ENCODE results near the gene OR1E2. TPM values are rescaled to one million over a fixed set of nuclear protein-coding genes. Genes with fewer than 3 reads are reported as not detected.

OR1E2 gene
- total RNA-seq (2016; rRNA removed; fragmentation: Illumina TruSeq; extraction: Trizol) = not detected in 2 replicates
- not detected in 2 replicates for total RNA-seq (2016; cell fraction: cytosol; rRNA removed; fragmentation: Illumina TruSeq; extraction: Trizol; ENCODE audit: low read depth)
- not detected in 2 replicates for total RNA-seq (2016; cell fraction: insoluble cytoplasmic fraction; rRNA removed; fragmentation: Illumina TruSeq; extraction: Trizol)
- total RNA-seq (2016; cell fraction: membrane; rRNA removed; fragmentation: Illumina TruSeq; extraction: Trizol) = not detected in 2 replicates
- not detected in 2 replicates for total RNA-seq (2016; cell fraction: nucleus; rRNA removed; fragmentation: Illumina TruSeq; extraction: Trizol)
- not detected in 2 replicates for polyA plus RNA-seq (2011; rRNA removed)
- polyA plus RNA-seq (2011; cell fraction: cytosol; rRNA removed) = not detected in 2 replicates
- not detected in 2 replicates for polyA plus RNA-seq (2011; cell fraction: nucleus; rRNA removed)
- not detected in 2 replicates for polyA plus RNA-seq (2012)
- not detected in 2 replicates for polyA plus RNA-seq (2016; cell fraction: cytosol; fragmentation: Illumina TruSeq; extraction: Trizol; ENCODE audit: low read depth)
- not detected in 2 replicates for polyA plus RNA-seq (2016; cell fraction: insoluble cytoplasmic fraction; fragmentation: Illumina TruSeq; extraction: Trizol; ENCODE audit: low read depth)
- polyA plus RNA-seq (2016; cell fraction: membrane; fragmentation: Illumina TruSeq; extraction: Trizol; ENCODE audit: low read depth) = not detected in 2 replicates
- polyA plus RNA-seq (2016; cell fraction: nucleus; fragmentation: Illumina TruSeq; extraction: Trizol; ENCODE audit: insufficient read depth, low read depth) = not detected in 2 replicates
- not detected in 2 replicates for polyA minus RNA-seq (2011; rRNA and poly(A)+ RNA removed; ENCODE audit: low replicate concordance)
- polyA minus RNA-seq (2011; cell fraction: cytosol; rRNA and poly(A)+ RNA removed) = not detected in 2 replicates
- not detected in 2 replicates for polyA minus RNA-seq (2011; cell fraction: nucleus; rRNA and poly(A)+ RNA removed)
- Bru-seq, nascent RNA = not detected
- BruChase-seq, experiment 1, labeled RNA remaining after a 6-hour chase = not detected
- BruChase-seq, experiment 2, labeled RNA remaining after a 2-hour chase = not detected
- long read RNA-seq, experiment 1 = 0 reads
- long read RNA-seq, experiment 2 = 0 reads

GRCh38 chr17:3433741-3434140, at the start of gene OR1E2:
Gene OR1E2 (minus strand): TSS chr17:3433841. CDS start chr17:3433841, 0 bp downstream.
- H3K4me2 ChIP-seq (ENCODE audit: low read depth, low read length) = no peak within 1 kb of the TSS
- intact Hi-C loops (cut with micrococcal nuclease; ENCODE audit: unreplicated experiment) = no loop called here
- no peak for FAIRE-seq

More at GRCh38 chr17:3433741-3434140, at the start of gene OR1E2:
- TF ChIP-seq GATAD1 (CRISPR knock-in tag; IDR thresholded peaks at IDR 0.05) = no peak
- TF ChIP-seq HCFC1 (IDR thresholded peaks at IDR 0.05; ENCODE audit: low read depth, low read length) = no peak
- no peak for TF ChIP-seq POGZ (CRISPR knock-in tag; IDR thresholded peaks at IDR 0.05)
- TF ChIP-seq MAF1 (CRISPR knock-in tag; IDR thresholded peaks at IDR 0.05; ENCODE audit: borderline replicate concordance) = no peak
- TF ChIP-seq ZNF562 (CRISPR knock-in tag; IDR thresholded peaks at IDR 0.05; ENCODE audit: borderline replicate concordance) = no peak
- TF ChIP-seq ZNF503 (CRISPR knock-in tag; IDR thresholded peaks at IDR 0.05) = no peak
- no peak for TF ChIP-seq FOXK1 (CRISPR knock-in tag; IDR thresholded peaks at IDR 0.05; ENCODE audit: borderline replicate concordance, low read depth)
- TF ChIP-seq SPEN (CRISPR knock-in tag; IDR thresholded peaks at IDR 0.05; ENCODE audit: low read depth) = no peak
- no peak for TF ChIP-seq ATF1 (CRISPR knock-in tag; IDR thresholded peaks at IDR 0.05)
- TF ChIP-seq RAD21 (CRISPR knock-in tag; IDR thresholded peaks at IDR 0.05) = no peak
- TF ChIP-seq PAX8 (CRISPR knock-in tag; IDR thresholded peaks at IDR 0.05; ENCODE audit: borderline replicate concordance) = no peak
- no peak for TF ChIP-seq TFE3 (CRISPR knock-in tag; IDR thresholded peaks at IDR 0.05)
- TF ChIP-seq DMAP1 (CRISPR knock-in tag; IDR thresholded peaks at IDR 0.05) = no peak
- no peak for TF ChIP-seq RFXANK (CRISPR knock-in tag; IDR thresholded peaks at IDR 0.05)
- no peak for TF ChIP-seq SRSF9 (IDR thresholded peaks at IDR 0.05; ENCODE audit: borderline replicate concordance, insufficient read depth, low read depth, low read length, poor library complexity, severe bottlenecking)
- TF ChIP-seq NCOR1 (IDR thresholded peaks at IDR 0.05; ENCODE audit: borderline replicate concordance, low read length) = no peak
- TF ChIP-seq SMARCC2 (IDR thresholded peaks at IDR 0.05) = no peak
- Histone ChIP-seq H3K4me3 (replicated peaks in 1 of 3; ENCODE audit: insufficient read depth in 1 of 3, low read depth in 2 of 3, low read length in 3 of 3) (no peak within 1 kb of the TSS), H3K9me3 (ENCODE audit: low read length) (no peaks in the 10 kb centered on the region), H3K4me1 (ENCODE audit: insufficient read depth, low read length) (no peaks in the 10 kb centered on the region), H3K79me2 (ENCODE audit: insufficient read depth, low read length) (no peaks in the 10 kb centered on the region), H3K36me3 (replicated peaks in 1 of 2; ENCODE audit: control insufficient read depth in 1 of 2, insufficient read depth in 2 of 2, low read length in 2 of 2) (no peaks in the 10 kb centered on the region), H4K20me1 (ENCODE audit: insufficient read depth, low read length) (no peaks in the 10 kb centered on the region), H3K27ac (ENCODE audit: extremely low read length, insufficient read depth, low read length) (no peak within 1 kb of the TSS), H3K27me3 (ENCODE audit: control insufficient read depth in 1 of 2, insufficient read depth in 2 of 2, low read length in 2 of 2) (no peaks in the 10 kb centered on the region), H2AFZ (ENCODE audit: low read length) (no peak within 1 kb of the TSS), H3K9ac (ENCODE audit: insufficient read depth, low read depth, low read length) (no peak within 1 kb of the TSS)
- in situ Hi-C loops (cut with HindIII; ENCODE audit: extremely low pct_ligation_motif_present, low pct_unique_long_range_greater_than_20kb) = no loop called here
- ATAC-seq (no peak), DNase-seq (ENCODE audit: low spot score) (no peak)
- 3% methylated on average over 3 of the region's 3 CpGs for WGBS (ENCODE audit: low lambda C conversion rate)
- CTCF ChIA-PET (ENCODE audit: low intra/inter-chr PET ratio, low total read pairs) = no interaction called here
- POLR2A ChIA-PET = no interaction called here
- no TSS peak for BruUV-seq (replicated peaks)
